D341Med (cell line): ENCODE results near the gene BRD1.
A peak's percentile ranks its signal among the peaks of the same experiment; 100 is the strongest.

Experiments
- DNase-seq: peaks from one replicate; pipeline ENCODE4 v3.0.0; 2012; ENCODE audit warnings: low spot score

BRD1 gene

GRCh38 chr22:49827853-49828598 is at the start of gene BRD1:
Gene BRD1, minus strand, starts transcription at chr22:49827873. Its CDS starts 3,556 bp downstream, at chr22:49824317.
- peak; percentile 91 for DNase-seq

- no peak for DNase-seq
Observed at GRCh38 chr22:49873228-49873940, 45.7 kb upstream of the BRD1 start.

- no peak for DNase-seq
Observed at GRCh38 chr22:49872347-49872746, 44.7 kb upstream of the BRD1 start.

GRCh38 chr22:49871482-49871881 is 43.8 kb upstream of the BRD1 start:
- no peak for DNase-seq

GRCh38 chr22:49869845-49870712 is 42.4 kb upstream of the BRD1 start:
- DNase-seq: no peak

GRCh38 chr22:49869086-49869830 is 41.6 kb upstream of the BRD1 start:
- no peak for DNase-seq

- DNase-seq: no peak
Observed at GRCh38 chr22:49867303-49868265, 39.9 kb upstream of the BRD1 start.

GRCh38 chr22:49866646-49867045 is 39.0 kb upstream of the BRD1 start:
- no peak for DNase-seq

GRCh38 chr22:49866134-49866533 is 38.5 kb upstream of the BRD1 start:
- no peak for DNase-seq

- DNase-seq: no peak
Observed at GRCh38 chr22:49865156-49865555, 37.5 kb upstream of the BRD1 start.

GRCh38 chr22:49863931-49864330 is 36.3 kb upstream of the BRD1 start:
- no peak for DNase-seq

- DNase-seq: no peak
Observed at GRCh38 chr22:49862496-49862776, 34.8 kb upstream of the BRD1 start.

GRCh38 chr22:49861642-49862495 is 34.2 kb upstream of the BRD1 start:
- no peak for DNase-seq

- DNase-seq: no peak
Observed at GRCh38 chr22:49858827-49859226, 31.2 kb upstream of the BRD1 start.

- no peak for DNase-seq
Observed at GRCh38 chr22:49856766-49857618, 29.3 kb upstream of the BRD1 start.

GRCh38 chr22:49856343-49856742 is 28.7 kb upstream of the BRD1 start:
- DNase-seq: no peak

GRCh38 chr22:49855251-49855911 is 27.7 kb upstream of the BRD1 start:
- DNase-seq: no peak
